Activated naive CD4-positive, alpha-beta T cell treated with Interleukin-2 at 50 U/mL for 16 hours (primary cell): Measurements from ENCODE around the gene HTRA2.
"Not testable (repeated sequence)": the region's sequence is repeated elsewhere in the genome, so short reads cannot be mapped to it uniquely, and the experiment has no call there.

Experiments used
- DNase-seq: peaks from one replicate; pipeline ENCODE4 v3.0.0-alpha.2; 2020

HTRA2 gene

DNA sequence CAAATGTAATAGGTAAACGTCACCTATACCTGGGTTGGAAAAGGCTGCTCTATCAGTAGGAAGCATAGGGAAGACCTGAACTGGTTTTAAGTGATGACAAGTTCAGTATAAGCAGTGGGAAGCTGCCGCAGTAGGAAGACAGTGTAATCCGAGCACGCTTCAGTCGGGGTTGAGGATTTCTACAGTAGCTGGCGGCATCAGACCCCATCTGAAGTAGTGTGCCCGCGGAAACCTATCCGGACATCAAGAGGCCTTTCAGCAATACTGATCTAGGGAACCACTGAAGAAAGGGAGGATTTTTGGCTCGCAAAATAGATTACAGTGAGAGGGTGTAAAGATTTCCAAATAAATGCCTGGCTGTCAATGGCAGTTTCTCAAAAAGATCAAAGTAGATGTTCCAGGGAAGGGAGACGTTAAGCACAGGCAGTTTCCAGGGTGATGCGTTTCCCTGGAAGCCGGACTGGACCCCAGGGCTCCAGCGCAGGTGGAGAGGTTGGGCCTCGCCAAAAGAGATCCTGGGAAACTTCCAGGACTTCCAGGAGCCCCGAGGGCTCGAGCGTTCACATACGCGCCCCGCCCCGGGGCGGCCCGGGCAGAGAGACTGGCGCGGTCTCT is 18.7 kb downstream of the HTRA2 start:
- no peak for DNase-seq

DNA sequence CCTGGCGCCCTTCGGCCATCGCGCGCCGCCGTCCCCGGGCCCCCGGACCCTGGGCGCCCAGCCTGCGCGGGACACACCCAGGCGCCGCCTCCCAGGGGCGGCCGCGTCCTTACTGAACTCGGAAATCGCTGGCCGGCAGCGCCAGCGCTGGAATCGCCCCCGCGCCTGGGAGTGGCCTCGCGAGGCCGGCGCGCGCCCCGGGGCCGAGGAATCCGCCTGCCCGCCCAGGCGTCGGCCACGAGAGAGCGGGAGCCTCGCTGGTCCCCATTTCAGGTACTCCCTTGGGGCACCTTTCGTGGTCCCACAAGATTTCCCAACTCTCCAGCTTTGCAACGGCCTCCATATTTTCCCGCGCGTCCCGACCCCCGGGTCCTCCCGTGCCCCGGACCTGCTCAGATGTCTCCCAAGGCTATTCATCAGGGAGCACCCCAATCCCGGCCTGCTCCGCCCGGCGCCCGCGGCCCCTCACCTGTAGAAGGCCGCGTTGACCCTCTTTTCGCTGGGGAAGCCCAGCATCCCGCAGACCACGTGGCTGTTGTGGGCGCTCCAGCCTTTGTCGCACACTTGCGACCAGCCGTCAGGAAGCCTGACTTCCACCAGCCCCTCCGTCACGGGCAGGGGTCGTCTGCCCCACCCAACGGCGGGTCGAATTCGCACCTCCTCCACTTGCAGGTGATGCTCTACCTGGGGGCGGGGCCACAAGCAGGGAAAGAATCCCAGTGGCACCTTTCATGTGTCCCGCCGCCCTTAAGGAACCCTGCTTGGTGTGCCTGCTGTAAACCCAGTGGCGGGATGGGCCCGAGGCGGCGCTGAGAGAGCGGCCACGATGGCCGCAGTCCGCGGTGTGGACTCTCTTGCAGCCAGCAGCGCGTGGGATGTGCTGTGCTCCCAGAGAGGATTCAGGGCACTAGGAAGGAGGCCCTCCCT is 19.4 kb downstream of the HTRA2 start:
- peak; percentile 14 for DNase-seq

DNA sequence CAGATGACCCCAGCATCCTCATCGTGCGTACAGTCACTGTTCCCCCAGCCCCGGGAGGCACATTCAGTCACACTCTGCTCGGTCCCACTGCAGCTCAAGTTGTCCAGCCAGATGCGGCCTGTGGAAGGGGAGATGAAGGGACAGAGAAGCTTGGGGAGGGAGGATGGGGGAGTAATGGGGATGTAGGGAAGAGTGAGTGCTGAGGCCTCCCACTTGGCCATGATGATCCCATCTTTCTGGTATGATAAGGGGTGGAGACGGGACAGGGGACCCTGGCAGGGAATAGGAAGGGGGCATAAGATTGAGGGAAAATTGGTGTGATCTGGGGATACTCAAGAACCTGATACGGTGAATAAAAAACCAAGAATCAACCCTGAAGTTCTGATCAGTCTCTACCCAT is 20.5 kb downstream of the HTRA2 start:
- DNase-seq = no peak

DNA sequence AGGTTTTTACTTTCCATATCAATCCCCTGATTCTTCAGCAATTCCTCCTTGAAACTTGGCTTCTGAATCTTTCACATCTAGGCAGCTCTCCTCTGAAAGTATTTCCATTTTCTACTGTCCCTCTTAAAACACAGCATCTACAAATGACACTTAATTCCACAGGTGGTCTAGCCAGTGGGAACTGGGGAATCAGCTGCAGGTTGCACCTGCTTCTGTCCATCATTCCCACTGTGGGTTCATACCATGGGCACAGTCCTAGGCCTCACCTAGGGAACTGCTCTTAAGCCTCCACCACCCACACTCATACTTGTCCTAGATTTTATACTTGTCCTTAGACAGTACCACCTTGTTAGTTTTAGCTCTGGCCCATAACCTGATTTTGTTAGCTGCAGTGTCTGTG is 21.8 kb downstream of the HTRA2 start:
- no peak for DNase-seq

DNA sequence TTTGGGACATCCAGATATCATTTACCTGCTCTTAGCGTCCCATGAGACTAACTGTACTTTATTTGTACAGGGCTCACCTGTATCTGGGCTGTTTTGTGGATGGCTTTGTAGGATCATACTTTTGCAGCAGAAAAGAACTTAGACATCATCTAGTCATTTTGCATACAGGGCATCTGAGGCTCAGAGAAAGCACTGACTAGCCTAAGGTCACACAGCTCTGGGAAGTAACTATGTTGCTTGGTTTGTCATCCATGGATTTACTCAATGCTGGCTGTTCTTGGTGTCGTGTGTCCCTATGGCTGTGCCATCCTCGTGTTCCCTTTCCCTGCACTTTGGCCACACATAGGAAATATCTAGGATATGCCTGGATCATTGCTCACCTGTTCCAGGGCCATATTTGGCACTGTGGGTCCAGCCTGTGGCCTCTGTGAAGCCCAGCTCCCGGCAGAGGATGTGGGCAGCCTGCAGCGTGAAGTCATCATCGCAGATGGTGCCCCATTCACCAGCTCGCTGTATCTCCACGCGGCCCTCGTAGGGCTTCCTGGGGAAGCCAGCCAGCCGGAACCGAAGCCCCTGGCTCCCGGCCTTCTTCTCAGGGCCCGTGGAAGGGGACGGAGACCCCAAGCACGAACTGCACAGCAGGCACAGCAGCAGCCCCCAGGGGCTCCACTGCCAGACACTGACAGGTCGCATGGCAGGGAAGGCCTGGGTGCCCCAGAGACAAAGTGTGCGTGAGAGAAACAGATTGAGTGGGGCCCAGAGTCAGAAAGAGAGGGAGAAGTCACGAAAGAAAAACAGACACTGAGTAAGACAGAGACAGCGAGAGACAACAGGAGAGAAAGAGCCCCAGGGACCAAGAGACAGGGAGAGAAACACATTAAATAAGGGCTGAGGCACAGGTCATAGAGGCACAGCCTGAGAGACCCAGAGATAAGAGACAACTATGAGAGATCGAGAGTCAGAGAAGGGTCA is 22.5 kb downstream of the HTRA2 start:
- no peak for DNase-seq

DNA sequence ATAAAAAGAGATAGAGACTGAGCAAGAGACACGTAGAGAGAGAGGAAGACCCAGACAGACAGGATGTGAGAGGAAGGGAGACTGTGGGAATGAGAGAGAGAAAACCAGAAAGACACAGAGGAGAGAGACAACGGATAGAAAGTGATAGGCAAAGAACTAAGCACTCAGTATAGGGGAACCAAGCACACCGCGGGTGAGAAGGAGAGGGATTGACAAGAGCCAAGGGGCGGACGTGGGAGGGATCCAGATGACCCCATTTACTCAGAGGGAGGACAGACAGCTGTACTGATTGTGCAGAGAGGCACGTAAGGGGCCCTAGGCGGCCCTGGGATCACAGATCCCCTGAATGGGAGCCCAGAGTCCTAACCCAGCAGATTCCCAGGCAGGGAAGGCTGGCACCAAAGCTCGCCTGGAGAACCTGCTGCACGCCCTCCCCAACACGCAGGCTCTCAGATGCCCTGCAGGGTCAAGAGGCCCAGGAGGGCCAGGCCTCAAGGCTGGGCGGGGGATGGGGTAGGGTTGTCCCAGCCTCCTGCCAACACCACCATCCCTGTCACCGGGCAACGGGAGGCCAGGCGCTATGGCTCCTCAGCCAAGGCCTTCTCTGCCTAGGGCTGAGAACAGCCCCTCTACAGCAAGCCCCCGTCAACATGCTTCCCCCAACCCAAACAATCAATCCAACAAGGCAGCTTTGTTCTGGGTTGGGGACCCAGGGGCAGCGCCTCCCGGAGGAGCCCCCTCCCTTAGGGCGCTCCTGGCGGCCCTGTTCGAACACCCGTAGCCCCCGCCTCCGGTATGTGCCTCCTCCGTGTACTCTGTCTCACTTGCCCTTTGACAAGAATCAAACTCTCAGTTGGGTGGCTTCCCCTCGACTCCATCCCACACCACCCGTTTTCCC is 23.4 kb downstream of the HTRA2 start:
- DNase-seq = no peak

DNA sequence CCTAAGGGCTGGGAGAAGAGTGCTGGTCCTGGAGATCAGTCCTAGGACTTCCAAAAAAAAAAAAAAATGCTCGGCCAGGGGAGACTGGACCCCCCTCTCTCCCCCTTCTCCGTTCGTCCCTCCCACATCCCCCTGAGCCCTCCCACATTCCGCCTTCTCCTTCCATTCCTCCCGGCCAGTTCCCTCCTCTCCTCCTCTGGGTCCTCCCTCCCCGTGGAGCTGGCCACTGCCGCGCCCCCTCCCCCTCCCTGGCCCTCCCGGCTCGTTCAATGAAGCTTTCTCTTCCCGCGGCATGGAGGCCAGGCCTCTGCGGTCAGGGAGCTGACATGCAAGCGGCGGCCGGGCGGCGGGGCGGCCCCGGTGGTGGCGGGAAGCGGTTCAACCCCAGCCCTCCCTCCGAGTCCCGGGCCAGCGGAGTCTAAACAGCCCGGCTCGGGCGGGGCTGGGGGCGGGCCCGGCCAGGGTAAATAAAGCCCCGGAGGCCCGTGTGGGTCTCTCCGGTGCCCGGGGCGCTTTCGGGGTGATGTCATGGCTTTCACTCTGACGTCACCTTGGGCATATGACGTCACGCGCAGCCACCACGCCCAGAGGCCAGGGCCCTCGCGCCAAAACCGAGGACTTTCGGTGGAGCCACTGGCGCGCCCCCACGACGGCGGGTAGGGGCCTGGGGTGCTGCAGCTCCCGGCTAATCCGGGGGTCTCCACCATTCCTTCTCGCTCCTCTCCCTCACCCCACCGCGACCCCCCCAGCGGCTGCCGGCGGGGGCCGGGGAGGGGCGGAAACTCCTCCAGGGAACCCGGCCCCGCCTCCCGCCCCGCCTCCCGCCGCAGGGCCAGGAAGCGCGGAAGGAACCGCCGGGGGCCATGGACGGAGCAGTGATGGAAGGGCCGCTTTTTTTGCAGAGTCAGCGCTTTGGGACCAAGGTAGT is 24.4 kb downstream of the HTRA2 start, which contains the start of the genes DOK1 and LOXL3:
DOK1 (plus strand) TSS at position 829 of the 928 bp plus-strand sequence; CDS start at position 864, 35 bp downstream.
LOXL3 (minus strand) TSS at position 51 of the 928 bp plus-strand sequence. CDS start 1,308 bp downstream, outside the sequence.
- DNase-seq = peak; percentile 85

DNA sequence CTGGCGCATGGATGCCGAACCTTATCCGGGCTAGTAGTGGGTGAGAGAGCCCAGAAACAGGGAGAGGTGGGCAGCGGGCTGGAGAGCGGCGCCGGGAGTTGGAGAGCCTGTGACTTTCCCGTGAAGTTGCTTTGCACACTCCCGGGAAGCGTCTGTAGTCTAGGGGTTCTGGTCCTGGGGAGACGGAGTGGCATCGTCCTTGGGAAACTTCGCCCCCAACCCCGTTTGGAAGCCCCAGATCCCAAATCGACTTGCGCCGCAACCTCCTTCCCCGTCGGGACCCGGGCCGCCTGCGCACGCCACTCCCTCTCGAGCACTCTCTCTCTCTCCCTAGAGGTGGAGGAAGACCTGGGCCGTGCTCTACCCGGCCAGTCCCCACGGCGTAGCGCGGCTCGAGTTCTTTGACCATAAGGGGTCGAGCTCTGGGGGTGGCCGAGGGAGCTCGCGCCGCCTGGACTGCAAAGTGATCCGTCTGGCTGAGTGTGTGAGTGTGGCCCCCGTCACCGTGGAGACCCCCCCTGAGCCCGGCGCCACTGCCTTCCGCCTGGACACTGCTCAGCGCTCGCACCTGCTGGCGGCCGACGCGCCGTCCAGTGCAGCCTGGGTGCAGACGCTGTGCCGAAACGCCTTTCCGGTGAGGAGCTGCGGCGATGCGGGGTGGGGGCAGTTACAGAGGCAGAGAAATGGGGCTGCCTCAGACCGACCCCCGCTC is 25.2 kb downstream of the HTRA2 start:
- peak; percentile 51 for DNase-seq

DNA sequence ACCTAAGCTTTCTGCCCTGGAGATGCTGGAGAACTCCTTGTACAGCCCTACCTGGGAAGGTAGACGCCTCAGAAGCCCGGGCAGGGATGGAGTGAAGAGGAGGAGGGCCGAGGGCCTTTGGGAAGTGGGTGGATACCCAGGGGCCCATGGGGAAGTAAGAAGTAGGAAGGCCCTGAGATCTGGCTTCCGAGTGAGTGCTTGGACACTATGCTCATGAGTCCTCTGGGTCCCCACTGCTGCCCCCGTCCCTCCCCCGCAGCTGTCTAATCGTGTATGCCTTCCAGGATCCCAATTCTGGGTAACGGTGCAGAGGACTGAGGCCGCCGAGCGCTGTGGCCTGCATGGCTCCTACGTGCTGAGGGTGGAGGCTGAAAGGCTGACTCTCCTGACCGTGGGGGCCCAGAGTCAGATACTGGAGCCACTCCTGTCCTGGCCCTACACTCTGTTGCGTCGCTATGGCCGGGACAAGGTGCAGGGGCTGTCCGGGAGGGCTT is 25.9 kb downstream of the HTRA2 start:
- DNase-seq = no peak

DNA sequence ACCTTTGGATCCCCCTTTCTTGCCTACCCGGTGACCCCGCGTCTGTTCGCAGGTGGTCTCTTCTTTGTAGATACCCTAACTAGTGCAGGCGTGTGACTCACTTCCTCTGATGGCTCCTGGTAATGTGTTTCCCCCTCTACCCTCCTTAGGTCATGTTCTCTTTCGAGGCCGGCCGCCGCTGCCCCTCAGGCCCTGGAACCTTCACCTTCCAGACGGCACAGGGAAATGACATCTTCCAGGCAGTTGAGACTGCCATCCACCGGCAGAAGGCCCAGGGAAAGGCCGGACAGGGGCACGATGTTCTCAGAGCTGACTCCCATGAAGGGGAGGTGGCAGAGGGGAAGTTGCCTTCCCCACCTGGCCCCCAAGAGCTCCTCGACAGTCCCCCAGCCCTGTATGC is 26.4 kb downstream of the HTRA2 start:
- DNase-seq = no peak

DNA sequence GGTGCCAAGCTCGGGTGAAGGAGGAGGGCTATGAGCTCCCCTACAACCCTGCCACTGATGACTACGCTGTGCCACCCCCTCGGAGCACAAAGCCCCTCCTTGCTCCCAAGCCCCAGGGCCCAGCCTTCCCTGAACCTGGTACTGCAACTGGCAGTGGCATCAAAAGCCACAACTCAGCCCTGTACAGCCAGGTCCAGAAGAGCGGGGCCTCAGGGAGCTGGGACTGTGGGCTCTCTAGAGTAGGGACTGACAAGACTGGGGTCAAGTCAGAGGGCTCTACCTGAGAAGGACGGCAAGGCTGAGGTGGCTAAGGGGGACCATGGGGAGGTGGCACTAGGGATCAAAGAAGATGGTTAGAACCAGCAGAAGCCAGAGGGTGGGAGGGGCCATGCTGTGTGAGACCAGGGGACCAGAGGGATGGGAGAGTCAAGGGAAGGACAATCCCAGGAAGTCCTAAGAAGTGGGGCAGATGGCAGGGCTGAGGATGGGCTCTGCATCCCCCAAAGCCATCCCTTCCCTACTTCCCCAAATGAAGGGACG is 27.2 kb downstream of the HTRA2 start:
- no peak for DNase-seq

DNA sequence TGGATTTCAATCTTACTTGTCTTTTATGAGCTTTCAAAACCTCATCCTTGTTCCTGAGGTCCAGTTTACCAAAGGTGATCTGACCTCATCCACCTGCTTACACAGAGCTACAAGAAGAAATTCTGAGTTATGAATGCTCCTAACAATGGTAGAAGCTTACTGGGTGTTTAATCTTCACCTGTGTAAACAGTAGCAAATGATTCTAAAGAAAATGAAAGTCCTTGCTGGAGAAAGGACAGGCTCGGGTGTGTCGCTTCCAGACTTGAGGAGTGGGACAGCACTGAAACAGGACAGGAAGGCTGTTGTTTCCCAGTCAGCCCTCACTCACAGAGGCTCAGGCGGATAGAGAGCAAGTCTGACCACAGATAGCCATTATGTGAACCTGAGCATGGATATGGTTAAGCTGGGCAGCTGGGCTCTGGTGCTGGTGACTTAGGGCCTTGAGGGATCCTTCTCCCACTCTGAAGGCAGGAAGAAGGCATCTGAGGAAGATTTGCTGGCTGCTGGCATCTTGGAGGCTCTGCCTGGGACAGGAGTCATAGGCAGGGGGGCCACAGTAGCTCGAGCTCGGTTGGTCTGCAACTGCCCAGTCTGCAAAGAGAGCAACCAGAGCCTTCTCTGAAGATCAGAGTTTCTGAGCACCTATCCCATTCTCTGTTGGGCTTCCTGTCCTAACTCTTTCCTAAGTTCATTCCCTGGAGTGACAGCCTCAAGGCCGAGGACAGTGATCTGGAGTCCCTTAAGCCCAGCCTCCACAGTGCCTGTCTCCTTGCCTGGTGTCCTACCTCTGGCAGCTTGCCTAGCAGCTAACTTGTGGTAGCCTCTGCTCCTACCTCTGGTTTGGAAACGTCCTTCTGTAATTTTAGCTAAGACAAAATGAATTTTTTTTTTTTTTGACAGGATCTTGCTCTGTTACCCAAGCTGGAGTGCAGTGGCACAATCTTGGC is 28.8 kb downstream of the HTRA2 start:
- no peak for DNase-seq

DNA sequence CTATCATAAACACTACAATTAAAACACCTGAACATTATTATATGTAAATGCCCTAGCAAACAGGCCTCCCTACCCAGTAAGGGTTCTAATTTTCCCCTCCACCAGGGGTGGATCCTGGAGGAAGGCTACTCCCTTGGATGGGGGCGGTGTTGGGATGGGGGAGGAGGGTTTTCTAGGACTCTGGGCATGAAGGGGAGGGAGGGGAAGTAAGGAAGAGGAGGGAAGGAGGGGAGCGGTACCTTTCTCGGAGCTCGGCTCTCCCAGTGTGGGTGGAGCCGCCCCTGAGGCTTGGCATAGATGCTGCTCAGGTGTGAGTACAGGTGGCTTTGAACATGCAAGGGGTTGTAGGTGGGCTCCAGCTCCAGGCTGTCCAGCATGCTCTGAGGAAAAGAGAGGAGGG is 30.2 kb downstream of the HTRA2 start:
- no peak for DNase-seq

DNA sequence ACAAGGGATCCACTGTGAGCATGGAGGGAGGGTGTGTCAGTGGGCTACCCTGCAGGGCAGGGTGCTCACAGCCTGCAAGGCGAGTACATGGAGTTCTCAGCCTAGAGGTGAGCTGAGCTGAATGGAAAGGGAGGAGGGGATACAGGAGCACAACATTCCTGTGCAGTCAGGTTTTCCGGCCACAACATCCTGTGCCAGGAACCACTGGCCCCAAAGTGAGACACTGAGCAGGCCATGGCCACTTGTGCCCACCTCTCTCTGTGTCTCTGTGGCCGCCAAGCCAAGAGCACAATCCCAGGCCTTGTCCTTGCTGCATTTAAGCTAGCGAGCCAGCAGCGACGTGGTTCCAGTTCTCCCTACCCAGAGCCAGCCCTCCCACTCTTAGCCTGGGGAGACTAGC is 30.9 kb downstream of the HTRA2 start:
- DNase-seq = no peak

DNA sequence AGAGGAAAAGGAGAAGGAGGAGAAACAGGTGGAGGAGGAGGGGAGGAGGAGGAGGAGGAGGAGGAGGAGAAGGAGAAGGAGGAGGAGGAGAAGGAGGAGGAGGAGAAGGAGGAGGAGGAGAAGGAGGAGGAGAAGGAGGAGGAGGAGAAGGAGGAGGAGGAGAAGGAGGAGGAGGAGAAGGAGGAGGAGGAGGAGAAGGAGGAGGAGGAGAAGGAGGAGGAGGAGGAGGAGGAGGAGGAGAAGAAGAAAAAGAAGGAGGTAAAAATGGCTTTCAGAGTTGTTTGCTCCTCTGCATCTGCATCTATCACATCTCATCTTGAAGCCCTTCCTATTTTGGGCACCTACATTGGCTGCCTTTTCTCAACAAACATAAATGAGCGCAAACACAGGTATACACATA is 31.3 kb downstream of the HTRA2 start:
- not testable (repeated sequence) for DNase-seq

DNA sequence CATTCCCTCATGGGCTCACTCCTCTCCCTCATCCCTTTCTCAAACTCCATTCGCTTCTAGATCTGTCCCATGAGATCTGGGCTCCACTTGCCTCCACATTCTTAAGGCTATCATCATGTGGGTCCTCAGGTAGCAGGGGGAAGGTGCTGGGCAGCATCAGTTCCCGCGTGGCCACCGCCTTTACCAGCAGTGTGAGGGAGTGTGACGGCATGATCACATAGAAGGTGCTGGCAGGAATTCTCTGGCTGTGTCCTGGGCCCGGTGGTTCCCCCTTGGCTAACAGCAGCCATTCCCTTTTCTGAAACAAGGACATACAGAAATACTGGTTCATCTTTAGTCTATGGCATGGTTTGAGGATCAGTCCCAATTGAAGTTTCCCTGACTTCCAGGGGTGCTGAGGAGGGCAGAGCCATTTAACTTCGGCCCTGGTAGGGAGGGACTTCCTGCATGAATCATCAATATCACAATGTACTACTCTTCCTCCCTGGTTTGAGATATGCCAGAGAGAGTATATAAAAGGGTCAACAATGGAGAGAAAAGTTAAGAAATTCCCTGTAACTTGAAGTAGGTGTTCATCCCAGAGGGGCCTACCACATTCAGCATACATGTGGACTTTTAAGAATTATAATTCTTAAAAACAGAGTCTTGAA is 32.5 kb downstream of the HTRA2 start:
- DNase-seq = no peak

DNA sequence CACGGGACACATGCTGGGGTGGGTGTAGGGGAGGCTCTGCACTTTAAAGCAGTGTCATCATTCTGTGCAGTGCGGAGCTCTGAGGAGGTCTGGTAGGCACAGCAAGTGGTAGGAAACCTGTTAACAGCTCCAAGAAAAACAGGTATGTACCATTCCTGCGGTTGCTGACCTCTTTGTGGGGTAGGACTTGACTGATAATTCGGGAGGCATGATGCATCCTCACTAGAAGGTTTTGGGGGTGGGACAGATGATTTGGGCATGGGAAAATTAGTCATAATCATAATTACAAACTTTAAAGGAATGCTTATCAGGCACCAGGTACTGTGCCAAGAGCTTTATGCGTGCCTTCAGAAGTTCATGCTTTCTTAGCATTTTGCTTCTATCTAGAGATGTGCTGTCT is 34.5 kb downstream of the HTRA2 start:
- no peak for DNase-seq
